Uterus (tissue), 2 donors: ENCODE data around the gene NAV1.

Source experiments
- POLR2A ChIP-seq, 2 donors: fragments of 450-650 bp; IDR thresholded peaks; one replicate each; pipeline ENCODE4 v1.6.1; 2016; ENCODE audit warnings: antibody characterized with exemption in 2 of 2, mild to moderate bottlenecking in 1 of 2, moderate library complexity in 1 of 2
- TF ChIP-seq, protein P1 (sequence below), 4 experiments: fragments of 200-600 bp in 2 of 4; fragments of 450-650 bp in 2 of 4; sonication (generic) in 2 of 4; IDR thresholded peaks; one replicate each; pipeline ENCODE4 v1.5.1; 2016 to 2019; ENCODE audit warnings: antibody characterized with exemption in 4 of 4, mild to moderate bottlenecking in 2 of 4, moderate library complexity in 1 of 4

DNA sequence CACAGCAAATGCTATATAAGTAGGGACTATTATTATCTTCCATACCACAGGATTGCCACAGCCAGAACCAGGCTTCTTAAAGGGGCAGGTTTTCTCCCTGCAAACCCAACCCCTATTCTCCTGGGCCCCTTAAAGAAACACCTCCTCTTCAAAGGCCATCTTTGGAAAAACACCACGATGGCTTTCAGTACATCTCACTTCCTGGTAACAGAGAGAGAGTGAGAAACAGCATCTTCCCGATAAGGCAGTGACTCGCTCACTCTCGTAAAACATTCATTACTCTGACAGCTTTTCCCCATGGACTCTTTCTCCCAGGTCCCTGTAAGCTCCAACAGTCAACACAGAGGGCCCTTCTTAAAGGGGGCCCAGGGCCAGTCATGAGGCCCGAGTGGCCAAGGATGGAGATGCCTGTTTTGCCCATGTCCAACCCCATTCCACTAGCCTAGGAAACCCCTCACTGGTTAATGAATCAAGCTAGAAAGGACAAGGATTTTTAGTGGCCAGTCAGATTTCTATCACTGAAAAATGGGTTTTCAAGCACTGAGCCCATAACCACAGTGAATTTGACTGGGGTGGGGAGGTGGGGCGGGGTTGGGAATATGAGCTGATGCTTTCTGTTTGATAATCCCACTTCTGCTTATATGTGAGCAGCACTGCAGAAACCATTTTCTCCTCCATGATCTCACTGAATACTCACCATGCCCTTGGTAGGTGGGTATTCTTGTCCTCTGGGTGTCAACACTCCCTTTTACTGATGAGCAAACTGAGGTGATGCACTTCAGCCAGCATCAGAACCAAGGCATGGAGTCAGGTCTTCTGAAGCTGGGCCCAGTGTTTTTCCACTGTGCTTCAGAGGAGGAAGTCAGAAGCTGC is 3.6 kb upstream of the NAV1 start:
- TF ChIP-seq, protein P1, sequence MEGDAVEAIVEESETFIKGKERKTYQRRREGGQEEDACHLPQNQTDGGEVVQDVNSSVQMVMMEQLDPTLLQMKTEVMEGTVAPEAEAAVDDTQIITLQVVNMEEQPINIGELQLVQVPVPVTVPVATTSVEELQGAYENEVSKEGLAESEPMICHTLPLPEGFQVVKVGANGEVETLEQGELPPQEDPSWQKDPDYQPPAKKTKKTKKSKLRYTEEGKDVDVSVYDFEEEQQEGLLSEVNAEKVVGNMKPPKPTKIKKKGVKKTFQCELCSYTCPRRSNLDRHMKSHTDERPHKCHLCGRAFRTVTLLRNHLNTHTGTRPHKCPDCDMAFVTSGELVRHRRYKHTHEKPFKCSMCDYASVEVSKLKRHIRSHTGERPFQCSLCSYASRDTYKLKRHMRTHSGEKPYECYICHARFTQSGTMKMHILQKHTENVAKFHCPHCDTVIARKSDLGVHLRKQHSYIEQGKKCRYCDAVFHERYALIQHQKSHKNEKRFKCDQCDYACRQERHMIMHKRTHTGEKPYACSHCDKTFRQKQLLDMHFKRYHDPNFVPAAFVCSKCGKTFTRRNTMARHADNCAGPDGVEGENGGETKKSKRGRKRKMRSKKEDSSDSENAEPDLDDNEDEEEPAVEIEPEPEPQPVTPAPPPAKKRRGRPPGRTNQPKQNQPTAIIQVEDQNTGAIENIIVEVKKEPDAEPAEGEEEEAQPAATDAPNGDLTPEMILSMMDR (IDR thresholded peaks at IDR 0.05), result no peak
- TF ChIP-seq POLR2A (IDR thresholded peaks at IDR 0.05), result no peak
